Fibroblast of lung (primary cell): ENCODE data around the gene SCAPER. TPM values are rescaled to one million over a fixed set of nuclear protein-coding genes. Genes with fewer than 3 reads are reported as not detected.
"Not testable (repeated sequence)": the region's sequence is repeated elsewhere in the genome, so short reads cannot be mapped to it uniquely, and the experiment has no call there.

ENCODE experiments used
- DNase-seq, 2 donors: peaks; one replicate each; pipeline versions ENCODE4 v3.0.0 to v3.0.0-alpha.2; 2010; ENCODE audit warnings: low read depth in 2 of 2
- H2AFZ ChIP-seq: 2 replicates; pipeline ENCODE4 v1.5.1; 2012; ENCODE audit warnings: low read length, control low read depth, inconsistent platforms
- H3K27ac ChIP-seq: 2 replicates; pipeline ENCODE4 v1.5.1; 2011; ENCODE audit warnings: low read length, control low read depth; ENCODE audit not compliant: insufficient read depth
- H3K27me3 ChIP-seq: 2 replicates; pipeline ENCODE4 v1.5.1; 2011; ENCODE audit warnings: mild to moderate bottlenecking, low read length; ENCODE audit not compliant: control insufficient read depth, insufficient read depth
- H3K36me3 ChIP-seq: 2 replicates; pipeline ENCODE4 v1.5.1; 2011; ENCODE audit warnings: low read length; ENCODE audit not compliant: control insufficient read depth, insufficient read depth
- H3K4me1 ChIP-seq: 2 replicates; pipeline ENCODE4 v1.5.1; 2011; ENCODE audit warnings: low read length; ENCODE audit not compliant: control insufficient read depth, insufficient read depth; ENCODE audit errors: extremely low read depth
- H3K4me2 ChIP-seq: 2 replicates; pipeline ENCODE4 v1.5.1; 2011; ENCODE audit warnings: low read length, control low read depth; ENCODE audit not compliant: insufficient read depth; ENCODE audit errors: extremely low read depth
- H3K4me3 ChIP-seq, 4 experiments: fragments of 200-600 bp in 1 of 4; sonication (generic) in 1 of 4; replicated peaks in 1 of 4; 2 replicates each; pipeline ENCODE4 v1.5.1; 2011 to 2016; ENCODE audit warnings: low read length in 4 of 4, low read depth in 3 of 4, mild to moderate bottlenecking in 3 of 4, control low read depth in 2 of 4, inconsistent platforms in 1 of 4, mixed read lengths in 1 of 4; ENCODE audit not compliant: insufficient read depth in 1 of 4; ENCODE audit errors: control extremely low read depth in 1 of 4
- H3K79me2 ChIP-seq: 2 replicates; pipeline ENCODE4 v1.5.1; 2012; ENCODE audit warnings: mild to moderate bottlenecking, low read length, inconsistent platforms; ENCODE audit not compliant: control insufficient read depth, insufficient read depth
- H3K9ac ChIP-seq: 2 replicates; pipeline ENCODE4 v1.5.1; 2011; ENCODE audit warnings: mild to moderate bottlenecking, low read length, control low read depth; ENCODE audit not compliant: insufficient read depth
- H3K9me3 ChIP-seq: 2 replicates; pipeline ENCODE4 v1.5.1; 2012; ENCODE audit warnings: low read depth, low read length; ENCODE audit not compliant: control insufficient read depth, insufficient read depth
- H4K20me1 ChIP-seq: 2 replicates; pipeline ENCODE4 v1.5.1; 2011; ENCODE audit warnings: low read length; ENCODE audit not compliant: control insufficient read depth, insufficient read depth; ENCODE audit errors: extremely low read depth
- CTCF ChIP-seq, 2 donors: IDR thresholded peaks in 1 of 2; conservative IDR thresholded peaks in 1 of 2; 1 replicate in 1 of 2; 2 replicates in 1 of 2; pipeline ENCODE4 v1.5.1; 2011 to 2012; ENCODE audit warnings: low read length in 2 of 2, control low read depth in 1 of 2, inconsistent platforms in 1 of 2, low read depth in 1 of 2, mild to moderate bottlenecking in 1 of 2
- EZH2 ChIP-seq: IDR thresholded peaks from 2 replicates; pipeline ENCODE4 v1.5.1; 2012; ENCODE audit warnings: low read length, control low read depth, mild to moderate bottlenecking; ENCODE audit errors: missing control alignments
- polyA plus RNA-seq, 2 donors: library from polyadenylated mRNA; depleted of rRNA in 1 of 2; stranded (reverse) in 1 of 2; unstranded in 1 of 2; fragments of >200 nt; gene quantifications; 2 replicates each; pipeline ENCODE4 v1.2.1, GENCODE V29; 2011 to 2012; ENCODE audit warnings: missing spikeins in 1 of 2
- total RNA-seq: library from RNA; depleted of rRNA; stranded (reverse); fragments of >200 nt; gene quantifications from 2 replicates; pipeline ENCODE4 v1.2.1, GENCODE V29; 2014

The SCAPER gene
- total and polyA plus RNA-seq, 2 donors (not counting 1 experiment from before 2014, with no cell fraction given), result 2.3 to 9.1 TPM

- H3K4me1 ChIP-seq, result no peaks in the 10 kb centered on the region
- peaks cover 27% of the 10 kb centered on the region for H3K27me3 ChIP-seq
- no peak overlapping the region for H3K9ac ChIP-seq
- no peak overlapping the region for H3K27ac ChIP-seq
- H3K9me3 ChIP-seq, result no peaks in the 10 kb centered on the region
- H3K79me2 ChIP-seq, result no peaks in the 10 kb centered on the region
- no peak for DNase-seq
- H3K4me3 ChIP-seq, result no peak overlapping the region
- no peak overlapping the region for H2AFZ ChIP-seq
- H3K4me2 ChIP-seq, result no peak overlapping the region
- no peaks in the 10 kb centered on the region for H3K36me3 ChIP-seq
- H4K20me1 ChIP-seq, result no peaks in the 10 kb centered on the region
- TF ChIP-seq CTCF (conservative IDR thresholded peaks at IDR 0.05 in 1 of 2, IDR thresholded peaks at IDR 0.05 in 1 of 2; ENCODE audit: low read depth in 1 of 2, low read length in 2 of 2) (no peak), EZH2 (no peak)
Measured at GRCh38 chr15:76321171-76321570, 584.0 kb downstream of the SCAPER start.

GRCh38 chr15:76320012-76320411, 585.1 kb downstream of the SCAPER start:
- H3K9ac ChIP-seq, result no peak overlapping the region
- no peak for DNase-seq
- H3K79me2 ChIP-seq, result no peaks in the 10 kb centered on the region
- H3K4me2 ChIP-seq, result no peak overlapping the region
- no peak overlapping the region for H2AFZ ChIP-seq
- no peaks in the 10 kb centered on the region for H3K4me1 ChIP-seq
- H4K20me1 ChIP-seq, result no peaks in the 10 kb centered on the region
- H3K27ac ChIP-seq, result no peak overlapping the region
- no peaks in the 10 kb centered on the region for H3K9me3 ChIP-seq
- no peak for TF ChIP-seq EZH2
- no peak for TF ChIP-seq CTCF (conservative IDR thresholded peaks at IDR 0.05 in 1 of 2, IDR thresholded peaks at IDR 0.05 in 1 of 2; ENCODE audit: low read depth in 1 of 2, low read length in 2 of 2)
- H3K4me3 ChIP-seq, result no peak overlapping the region
- peaks cover 29% of the 10 kb centered on the region for H3K27me3 ChIP-seq
- no peaks in the 10 kb centered on the region for H3K36me3 ChIP-seq

GRCh38 chr15:76313731-76314130, 591.4 kb downstream of the SCAPER start:
- DNase-seq, result no peak
- Histone ChIP-seq H3K36me3 (no peaks in the 10 kb centered on the region), H3K27me3 (peaks cover 11% of the 10 kb centered on the region), H3K9ac (no peak overlapping the region), H3K9me3 (no peaks in the 10 kb centered on the region), H3K4me2 (no peak overlapping the region), H3K4me1 (no peaks in the 10 kb centered on the region), H3K4me3 (no peak overlapping the region), H3K79me2 (peaks cover 20% of the 10 kb centered on the region), H2AFZ (no peak overlapping the region), H3K27ac (no peak overlapping the region), H4K20me1 (no peaks in the 10 kb centered on the region)
- TF ChIP-seq CTCF (conservative IDR thresholded peaks at IDR 0.05 in 1 of 2, IDR thresholded peaks at IDR 0.05 in 1 of 2; ENCODE audit: low read depth in 1 of 2, low read length in 2 of 2), result no peak
- TF ChIP-seq EZH2, result no peak

- H3K36me3 ChIP-seq, H2AFZ ChIP-seq, H4K20me1 ChIP-seq, H3K9me3 ChIP-seq, DNase-seq, H3K9ac ChIP-seq, H3K4me1 ChIP-seq, H3K4me3 ChIP-seq, H3K4me2 ChIP-seq, H3K27ac ChIP-seq: not testable (repeated sequence)
- H3K27me3 ChIP-seq, result peaks cover 11% of the 10 kb centered on the region
- H3K79me2 ChIP-seq, result peaks cover 24% of the 10 kb centered on the region
Measured at GRCh38 chr15:76313175-76313567, 592.0 kb downstream of the SCAPER start.
